Activated naive CD8-positive, alpha-beta T cell treated with anti-CD3 and anti-CD28 coated beads for 36 hours (primary cell): ENCODE results near the gene PLP1. TPM values are rescaled to one million over a fixed set of nuclear protein-coding genes. Genes with fewer than 3 reads are reported as not detected.
A peak's percentile ranks its signal among the peaks of the same experiment; 100 is the strongest.
"Not testable (repeated sequence)": the region's sequence is repeated elsewhere in the genome, so short reads cannot be mapped to it uniquely, and the experiment has no call there.

ENCODE experiments used
- DNase-seq: peaks from one replicate; pipeline ENCODE4 v3.0.0; 2021
- H3K27ac Mint-ChIP-seq: one replicate; pipeline ENCODE4 v1.8.0; 2022; ENCODE audit warnings: mild to moderate bottlenecking, moderate library complexity, mixed read lengths
- H3K27me3 Mint-ChIP-seq: one replicate; pipeline ENCODE4 v1.8.0; 2022; ENCODE audit warnings: mild to moderate bottlenecking, mixed read lengths
- H3K36me3 Mint-ChIP-seq: one replicate; pipeline ENCODE4 v1.8.0; 2021; ENCODE audit warnings: mild to moderate bottlenecking, mixed read lengths
- H3K4me1 Mint-ChIP-seq: one replicate; pipeline ENCODE4 v1.8.0; 2021; ENCODE audit warnings: mixed read lengths
- H3K4me3 Mint-ChIP-seq: one replicate; pipeline ENCODE4 v1.8.0; 2022; ENCODE audit warnings: mild to moderate bottlenecking, moderate library complexity, mixed read lengths
- H3K9me3 Mint-ChIP-seq: one replicate; pipeline ENCODE4 v1.8.0; 2022; ENCODE audit warnings: mixed read lengths
- total RNA-seq, 2 experiments: library from RNA; stranded (reverse); gene quantifications; one replicate each; pipeline ENCODE4 v1.2.3, GENCODE V29; 2021

Gene PLP1
- total RNA-seq, 2 experiments from 2014 or later = not detected

GRCh38 chrX:103794119-103794518, 17.5 kb downstream of the PLP1 start:
- no peak overlapping the region for H3K27ac Mint-ChIP-seq
- H3K4me1 Mint-ChIP-seq = no peaks in the 10 kb centered on the region
- no peaks in the 10 kb centered on the region for H3K27me3 Mint-ChIP-seq
- no peaks in the 10 kb centered on the region for H3K9me3 Mint-ChIP-seq
- no peaks in the 10 kb centered on the region for H3K36me3 Mint-ChIP-seq
- DNase-seq = no peak
- no peak overlapping the region for H3K4me3 Mint-ChIP-seq

- H3K4me3 Mint-ChIP-seq = no peak overlapping the region
- peaks cover 10% of the 10 kb centered on the region for H3K4me1 Mint-ChIP-seq
- H3K9me3 Mint-ChIP-seq = no peaks in the 10 kb centered on the region
- no peaks in the 10 kb centered on the region for H3K36me3 Mint-ChIP-seq
- no peaks in the 10 kb centered on the region for H3K27me3 Mint-ChIP-seq
- H3K27ac Mint-ChIP-seq = no peak overlapping the region
- DNase-seq = no peak
Observed at GRCh38 chrX:103797691-103798090, 21.1 kb downstream of the PLP1 start.

DNA sequence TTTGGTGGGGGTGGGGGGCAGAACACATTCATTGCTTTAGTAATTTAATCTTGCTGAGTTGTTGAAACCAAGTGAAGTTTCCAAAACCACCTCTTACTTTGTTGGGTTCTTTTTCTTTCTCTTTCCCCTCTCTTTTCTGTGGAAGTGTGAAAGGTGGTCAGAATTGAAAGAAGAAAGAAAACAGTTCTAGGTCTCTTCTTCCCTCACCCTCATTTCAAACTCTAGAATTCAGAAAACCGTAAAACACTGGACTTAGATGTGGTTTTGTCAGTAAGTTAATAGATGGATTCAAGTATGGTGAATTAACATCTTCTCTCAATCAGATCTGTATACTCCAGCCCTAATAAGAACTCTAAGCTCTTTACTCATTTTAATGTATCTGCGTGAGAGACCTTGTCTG, 23.7 kb downstream of the PLP1 start:
- no peaks in the 10 kb centered on the region for H3K36me3 Mint-ChIP-seq
- H3K9me3 Mint-ChIP-seq = no peaks in the 10 kb centered on the region
- DNase-seq = no peak
- H3K4me3 Mint-ChIP-seq = no peak overlapping the region
- H3K4me1 Mint-ChIP-seq = peaks cover 10% of the 10 kb centered on the region
- no peak overlapping the region for H3K27ac Mint-ChIP-seq
- no peaks in the 10 kb centered on the region for H3K27me3 Mint-ChIP-seq

- Mint-ChIP-seq H3K27ac (no peak overlapping the region), H3K9me3 (no peaks in the 10 kb centered on the region), H3K36me3 (no peaks in the 10 kb centered on the region), H3K4me1 (peaks cover 10% of the 10 kb centered on the region), H3K27me3 (no peaks in the 10 kb centered on the region), H3K4me3 (no peak overlapping the region)
- DNase-seq = no peak
Observed at GRCh38 chrX:103805860-103806259, 29.2 kb downstream of the PLP1 start.

GRCh38 chrX:103806862-103807474, 30.3 kb downstream of the PLP1 start:
- Mint-ChIP-seq H3K27me3 (no peaks in the 10 kb centered on the region), H3K36me3 (no peaks in the 10 kb centered on the region), H3K27ac (no peak overlapping the region), H3K4me1 (peaks cover 10% of the 10 kb centered on the region), H3K9me3 (no peaks in the 10 kb centered on the region), H3K4me3 (no peak overlapping the region)
- no peak for DNase-seq

- Mint-ChIP-seq H3K4me3 (no peak overlapping the region), H3K27ac (no peak overlapping the region), H3K36me3 (no peaks in the 10 kb centered on the region), H3K4me1 (peaks cover 5% of the 10 kb centered on the region), H3K27me3 (peaks cover 20% of the 10 kb centered on the region), H3K9me3 (no peaks in the 10 kb centered on the region)
- no peak for DNase-seq
Observed at GRCh38 chrX:103811858-103812257, 35.2 kb downstream of the PLP1 start.

DNA sequence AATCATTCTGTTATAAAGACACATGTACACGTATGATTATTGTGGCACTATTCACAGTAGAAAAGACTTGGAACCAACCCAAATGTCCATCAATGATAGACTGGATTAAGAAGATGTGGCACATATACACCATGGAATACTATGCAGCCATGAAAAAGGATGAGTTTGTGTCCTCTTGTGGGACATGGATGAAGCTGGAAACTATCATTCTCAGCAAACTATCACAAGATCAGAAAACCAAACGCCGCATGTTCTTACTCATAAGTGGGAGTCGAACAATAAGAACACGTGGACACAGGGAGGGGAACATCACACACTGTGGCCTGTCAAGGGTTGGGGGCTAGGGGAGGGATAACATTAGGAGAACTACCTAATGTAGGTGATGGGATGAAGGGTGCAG, 40.5 kb downstream of the PLP1 start:
- H3K4me1 Mint-ChIP-seq, H3K27ac Mint-ChIP-seq, H3K4me3 Mint-ChIP-seq, H3K36me3 Mint-ChIP-seq, DNase-seq, H3K9me3 Mint-ChIP-seq: not testable (repeated sequence)
- H3K27me3 Mint-ChIP-seq = peaks cover 20% of the 10 kb centered on the region

DNA sequence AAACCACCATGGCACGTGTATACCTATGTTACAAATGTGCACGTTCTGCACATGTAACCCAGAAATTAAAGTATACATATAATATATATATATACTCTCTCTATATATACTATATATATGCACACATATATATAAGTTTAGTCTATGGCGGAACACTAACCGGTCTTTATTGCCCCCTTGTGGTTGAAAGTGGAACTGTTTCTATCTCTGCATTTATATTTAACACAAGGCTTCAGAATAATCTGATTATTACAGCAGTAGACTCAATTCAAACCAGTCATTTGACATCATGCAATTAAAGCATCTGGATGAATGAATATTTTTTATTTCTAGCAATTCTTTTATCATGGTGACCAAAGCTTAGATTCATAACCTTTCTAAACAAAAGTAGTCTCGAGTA, 40.9 kb downstream of the PLP1 start:
- DNase-seq = no peak
- Mint-ChIP-seq H3K27ac (no peak overlapping the region), H3K4me3 (no peak overlapping the region), H3K27me3 (peaks cover 20% of the 10 kb centered on the region), H3K9me3 (no peaks in the 10 kb centered on the region), H3K4me1 (no peaks in the 10 kb centered on the region), H3K36me3 (no peaks in the 10 kb centered on the region)

GRCh38 chrX:103818842-103819619, 42.4 kb downstream of the PLP1 start:
- Mint-ChIP-seq H3K36me3 (no peaks in the 10 kb centered on the region), H3K4me3 (no peak overlapping the region), H3K27ac (no peak overlapping the region), H3K4me1 (no peaks in the 10 kb centered on the region), H3K9me3 (no peaks in the 10 kb centered on the region), H3K27me3 (peaks cover 18% of the 10 kb centered on the region)
- no peak for DNase-seq

DNA sequence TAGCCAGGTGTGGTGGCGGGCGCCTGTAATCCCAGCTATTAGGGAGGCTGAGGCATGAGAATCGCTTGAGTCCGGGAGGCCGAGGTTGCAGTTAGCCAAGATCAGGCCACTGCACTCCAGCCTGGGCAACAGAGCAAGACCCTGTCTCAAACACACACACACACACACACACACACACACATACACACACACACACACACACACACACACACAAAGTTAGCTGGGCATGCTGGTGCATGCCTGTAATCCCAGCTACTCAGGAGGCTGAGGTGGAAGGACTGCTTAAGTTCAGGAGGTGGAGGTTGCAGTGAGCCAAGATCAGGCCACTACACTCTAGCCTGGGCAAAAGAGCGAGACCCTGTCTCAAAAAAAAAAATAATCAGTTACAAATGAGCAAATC, 44.2 kb downstream of the PLP1 start:
- H3K4me1 Mint-ChIP-seq, H3K4me3 Mint-ChIP-seq, DNase-seq, H3K9me3 Mint-ChIP-seq, H3K27ac Mint-ChIP-seq, H3K36me3 Mint-ChIP-seq, H3K27me3 Mint-ChIP-seq: not testable (repeated sequence)

DNA sequence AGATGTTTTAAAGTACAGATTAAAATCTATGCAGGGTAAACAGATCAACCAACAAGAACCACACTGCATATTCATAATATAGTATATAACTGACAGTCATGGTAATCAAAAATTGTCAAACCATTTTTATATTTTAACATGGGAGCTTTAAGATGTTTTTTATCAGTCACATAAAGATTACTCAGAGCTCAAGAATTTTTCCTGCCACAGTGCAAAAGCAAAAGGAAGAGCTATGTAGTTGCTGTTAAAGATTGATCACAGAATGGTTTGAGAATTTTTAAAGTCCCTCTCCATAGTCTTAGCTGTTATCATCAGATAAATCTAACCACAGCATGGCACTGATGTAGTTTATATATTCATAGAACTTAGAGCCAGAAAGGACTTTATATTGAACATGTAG, 47.0 kb downstream of the PLP1 start:
- Mint-ChIP-seq H3K27me3 (no peaks in the 10 kb centered on the region), H3K27ac (no peak overlapping the region), H3K4me1 (peaks cover 6% of the 10 kb centered on the region), H3K4me3 (no peak overlapping the region), H3K36me3 (no peaks in the 10 kb centered on the region), H3K9me3 (no peaks in the 10 kb centered on the region)
- no peak for DNase-seq

DNA sequence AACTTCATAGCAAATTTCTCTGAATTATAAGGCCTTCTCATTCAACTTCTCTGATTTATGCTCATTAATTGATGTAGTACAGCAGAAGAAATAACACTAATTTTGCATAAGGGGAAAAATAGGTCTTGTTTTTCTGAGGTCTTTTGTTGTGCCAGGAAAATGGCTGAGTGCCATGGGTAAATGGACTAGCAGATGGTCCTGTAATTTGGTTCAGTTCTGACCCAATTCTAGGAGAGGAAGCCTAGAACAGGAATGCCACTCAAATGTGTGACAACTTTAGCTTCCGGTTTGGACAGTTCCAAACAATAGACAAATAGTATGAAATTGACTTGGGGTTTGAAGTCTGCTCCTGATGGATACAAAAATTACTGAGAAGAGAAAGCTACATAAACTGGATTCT, 49.2 kb downstream of the PLP1 start:
- H3K27ac Mint-ChIP-seq = no peak overlapping the region
- H3K9me3 Mint-ChIP-seq = no peaks in the 10 kb centered on the region
- H3K4me1 Mint-ChIP-seq = peaks cover 6% of the 10 kb centered on the region
- no peak for DNase-seq
- H3K4me3 Mint-ChIP-seq = no peak overlapping the region
- peaks cover 3% of the 10 kb centered on the region for H3K27me3 Mint-ChIP-seq
- H3K36me3 Mint-ChIP-seq = no peaks in the 10 kb centered on the region

- Mint-ChIP-seq H3K27ac (no peak overlapping the region), H3K9me3 (no peaks in the 10 kb centered on the region), H3K27me3 (peaks cover 8% of the 10 kb centered on the region), H3K36me3 (no peaks in the 10 kb centered on the region), H3K4me3 (no peak overlapping the region), H3K4me1 (peaks cover 6% of the 10 kb centered on the region)
- DNase-seq = no peak
Observed at GRCh38 chrX:103828529-103828928, 51.9 kb downstream of the PLP1 start.

DNA sequence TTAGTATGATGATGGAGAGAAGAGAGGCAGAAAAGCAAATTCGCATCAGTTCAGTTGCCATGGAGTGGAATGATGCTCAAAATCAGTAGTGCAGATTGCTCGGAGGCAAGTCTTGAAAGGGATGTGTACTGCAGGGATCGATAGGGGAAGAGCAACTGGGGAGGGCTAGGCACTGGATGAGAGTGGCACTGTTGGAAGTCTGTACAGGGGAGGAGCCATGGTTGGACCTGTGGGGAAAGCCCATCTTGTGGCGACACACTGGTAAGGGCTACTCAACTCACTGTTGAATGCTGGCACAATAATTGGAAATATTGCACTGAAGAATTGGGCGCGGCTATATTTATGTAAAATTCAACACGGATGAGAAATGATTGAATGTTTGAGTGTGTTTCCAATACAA, 54.2 kb downstream of the PLP1 start:
- H3K27me3 Mint-ChIP-seq = peaks cover 13% of the 10 kb centered on the region

DNA sequence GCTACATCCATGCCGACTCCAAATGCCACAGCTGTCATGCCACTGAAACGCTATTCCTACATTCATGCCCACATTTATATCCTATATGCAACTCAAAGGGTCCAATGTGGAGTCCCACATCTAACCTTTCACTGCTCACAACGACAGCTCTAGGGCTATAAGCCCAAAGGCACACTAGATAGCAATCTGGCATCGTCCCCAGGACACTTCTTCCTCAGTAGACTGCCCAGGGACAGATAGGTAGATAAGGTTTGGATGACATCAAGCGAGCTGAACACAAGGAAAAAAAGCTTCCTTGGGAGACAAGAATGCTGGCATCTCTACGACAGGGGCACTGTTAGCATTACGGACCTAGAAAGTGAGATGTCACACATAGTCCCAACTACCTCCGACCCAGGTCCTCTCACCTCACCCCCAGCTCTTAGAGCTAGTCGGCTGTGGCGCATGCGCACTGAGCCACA, 54.7 kb downstream of the PLP1 start:
- H3K4me3 Mint-ChIP-seq = peak overlapping the region; percentile 76
- DNase-seq = no peak
- H3K9me3 Mint-ChIP-seq = no peaks in the 10 kb centered on the region
- H3K27ac Mint-ChIP-seq = no peak overlapping the region
- no peaks in the 10 kb centered on the region for H3K36me3 Mint-ChIP-seq
- peaks cover 13% of the 10 kb centered on the region for H3K27me3 Mint-ChIP-seq
- H3K4me1 Mint-ChIP-seq = no peaks in the 10 kb centered on the region

More for the DNA sequence above, 54.2 kb downstream of the PLP1 start:
- Mint-ChIP-seq H3K4me3 (no peak overlapping the region), H3K36me3 (no peaks in the 10 kb centered on the region), H3K9me3 (no peaks in the 10 kb centered on the region), H3K27ac (no peak overlapping the region), H3K4me1 (peaks cover 3% of the 10 kb centered on the region)
- no peak for DNase-seq
